Activated naive CD4-positive, alpha-beta T cell treated with anti-CD3 and anti-CD28 coated beads, Interleukin-2, amount 50 U/mL, for 24 hours (primary cell): ENCODE data around the gene PLA2G2F.

Source experiments
- H3K27ac Mint-ChIP-seq: one replicate; pipeline ENCODE4 v1.8.0; 2021; ENCODE audit warnings: mild to moderate bottlenecking, mixed read lengths
- H3K27me3 Mint-ChIP-seq: one replicate; pipeline ENCODE4 v1.8.0; 2021; ENCODE audit warnings: mixed read lengths
- H3K36me3 Mint-ChIP-seq: one replicate; pipeline ENCODE4 v1.8.0; 2021; ENCODE audit warnings: mixed read lengths
- H3K4me1 Mint-ChIP-seq: one replicate; pipeline ENCODE4 v1.8.0; 2021; ENCODE audit warnings: mixed read lengths
- H3K4me3 Mint-ChIP-seq: one replicate; pipeline ENCODE4 v1.8.0; 2021; ENCODE audit warnings: mild to moderate bottlenecking, mixed read lengths
- H3K9me3 Mint-ChIP-seq: one replicate; pipeline ENCODE4 v1.8.0; 2021; ENCODE audit warnings: mixed read lengths

Gene PLA2G2F

DNA sequence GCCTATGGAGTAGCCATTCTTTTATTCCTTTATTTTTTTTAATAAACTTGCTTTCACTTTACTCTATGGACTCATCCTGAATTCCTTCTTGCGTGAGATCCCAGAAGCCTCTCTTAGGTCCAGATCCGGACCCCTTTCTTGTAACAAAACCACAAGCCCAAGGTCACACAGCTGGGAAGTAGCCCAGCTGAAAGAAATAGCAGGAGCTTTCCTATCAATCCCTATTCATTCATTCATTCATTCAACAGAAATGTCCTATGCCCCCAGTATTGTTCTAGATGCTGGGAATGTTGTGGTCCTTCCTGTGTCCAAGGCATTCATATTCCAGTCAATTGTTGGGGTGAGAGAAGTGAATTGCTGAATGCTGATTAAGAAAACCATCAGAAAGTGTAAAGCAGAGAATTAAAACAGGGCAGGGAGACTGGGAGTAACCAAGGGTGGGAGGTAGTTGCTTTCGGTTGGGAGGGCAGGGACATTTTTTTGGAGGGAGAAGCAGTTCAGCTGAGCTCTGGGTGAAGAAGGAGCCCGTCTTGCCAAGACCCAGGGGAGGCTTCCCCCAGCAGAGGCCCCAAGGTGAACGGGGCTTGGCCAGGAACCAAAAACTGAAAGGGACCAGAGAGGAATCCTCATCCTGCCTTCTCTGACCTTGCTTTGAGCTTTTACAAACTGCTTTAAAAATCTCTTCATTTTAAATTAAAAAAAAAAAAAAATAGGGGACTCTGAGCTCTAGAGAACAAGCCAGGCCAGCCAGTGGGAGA, 30.6 kb upstream of the PLA2G2F start:
- H3K9me3 Mint-ChIP-seq: no peaks in the 10 kb centered on the region
- H3K4me3 Mint-ChIP-seq: no peak overlapping the region
- H3K27ac Mint-ChIP-seq: no peak overlapping the region
- no peaks in the 10 kb centered on the region for H3K36me3 Mint-ChIP-seq
- H3K27me3 Mint-ChIP-seq: peaks cover 3% of the 10 kb centered on the region
- no peaks in the 10 kb centered on the region for H3K4me1 Mint-ChIP-seq

DNA sequence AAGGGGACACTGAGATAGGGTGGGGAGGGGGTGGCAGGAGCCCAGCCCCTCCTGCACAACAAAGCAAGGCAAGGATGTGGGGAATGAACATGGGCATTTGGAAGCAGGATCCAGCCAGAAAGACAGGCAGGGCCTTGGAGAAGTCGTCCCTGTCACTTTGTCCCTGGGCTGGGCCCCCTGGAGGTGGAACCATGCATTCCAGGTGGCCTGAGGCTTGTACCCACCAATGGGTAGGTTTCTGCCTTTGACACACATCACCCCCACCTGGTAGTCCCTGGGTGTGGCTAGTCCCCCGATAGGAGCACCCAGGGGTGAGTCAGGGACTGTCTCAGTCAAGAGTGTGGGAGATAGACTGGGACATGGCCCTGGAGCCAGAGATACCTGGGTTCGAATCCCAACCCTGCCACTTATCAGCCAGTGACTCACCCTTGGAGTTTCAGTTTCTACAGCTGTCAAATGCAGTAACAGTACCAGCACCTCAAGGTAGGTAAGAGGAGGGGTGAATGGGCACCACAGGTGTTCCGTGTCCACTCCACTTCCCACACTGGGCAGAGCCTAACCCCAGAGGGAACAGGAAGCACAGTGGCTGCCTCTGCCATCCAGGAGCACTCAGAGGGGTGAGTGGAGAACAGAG, 29.8 kb upstream of the PLA2G2F start:
- H3K27ac Mint-ChIP-seq: no peak overlapping the region
- H3K4me1 Mint-ChIP-seq: no peaks in the 10 kb centered on the region
- no peak overlapping the region for H3K4me3 Mint-ChIP-seq
- H3K9me3 Mint-ChIP-seq: no peaks in the 10 kb centered on the region
- H3K36me3 Mint-ChIP-seq: no peaks in the 10 kb centered on the region
- H3K27me3 Mint-ChIP-seq: peaks cover 3% of the 10 kb centered on the region

DNA sequence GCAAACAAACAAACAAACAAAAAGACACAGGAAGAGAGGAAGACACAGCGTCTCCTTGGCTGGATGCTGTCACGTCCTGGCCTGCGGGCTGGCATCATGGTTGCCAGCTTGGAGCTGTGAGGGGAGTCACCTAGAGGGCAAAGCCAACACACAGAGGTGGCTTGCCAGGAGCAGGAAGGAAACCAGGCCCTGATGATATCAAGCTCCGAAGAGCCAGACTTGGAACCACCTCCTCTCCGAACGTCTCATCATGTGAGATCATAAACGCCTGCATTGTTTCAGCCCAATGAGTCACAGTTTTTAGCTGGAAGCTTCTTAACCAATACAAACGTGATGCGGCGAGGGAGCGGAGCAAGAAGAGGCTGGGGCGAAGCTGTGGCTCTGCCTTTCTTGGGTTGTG, 28.4 kb upstream of the PLA2G2F start:
- Mint-ChIP-seq H3K9me3 (no peaks in the 10 kb centered on the region), H3K27me3 (peaks cover 3% of the 10 kb centered on the region), H3K4me1 (no peaks in the 10 kb centered on the region), H3K4me3 (no peak overlapping the region), H3K27ac (no peak overlapping the region), H3K36me3 (no peaks in the 10 kb centered on the region)

DNA sequence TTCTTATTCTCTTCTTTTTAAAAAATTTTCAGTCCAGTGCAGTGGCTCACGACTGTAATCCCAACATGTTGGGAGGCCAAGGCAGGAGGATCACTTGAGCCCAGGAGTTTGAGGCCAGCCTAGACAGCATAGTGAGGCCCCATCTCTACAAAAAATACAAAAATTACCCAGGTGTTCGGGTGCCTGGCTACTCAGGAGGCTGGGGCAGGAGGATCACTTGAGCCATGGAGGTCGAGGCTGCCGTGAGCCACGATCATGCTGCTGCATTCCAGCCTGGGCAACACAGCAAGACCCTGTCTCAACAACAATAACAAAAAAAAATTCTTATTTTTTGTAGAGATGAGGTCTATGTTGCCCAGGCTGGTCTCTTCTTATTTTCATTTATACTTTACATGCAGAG, 27.7 kb upstream of the PLA2G2F start:
- H3K9me3 Mint-ChIP-seq: no peaks in the 10 kb centered on the region
- H3K4me3 Mint-ChIP-seq: no peak overlapping the region
- H3K27ac Mint-ChIP-seq: no peak overlapping the region
- peaks cover 4% of the 10 kb centered on the region for H3K27me3 Mint-ChIP-seq
- H3K36me3 Mint-ChIP-seq: no peaks in the 10 kb centered on the region
- H3K4me1 Mint-ChIP-seq: no peaks in the 10 kb centered on the region

DNA sequence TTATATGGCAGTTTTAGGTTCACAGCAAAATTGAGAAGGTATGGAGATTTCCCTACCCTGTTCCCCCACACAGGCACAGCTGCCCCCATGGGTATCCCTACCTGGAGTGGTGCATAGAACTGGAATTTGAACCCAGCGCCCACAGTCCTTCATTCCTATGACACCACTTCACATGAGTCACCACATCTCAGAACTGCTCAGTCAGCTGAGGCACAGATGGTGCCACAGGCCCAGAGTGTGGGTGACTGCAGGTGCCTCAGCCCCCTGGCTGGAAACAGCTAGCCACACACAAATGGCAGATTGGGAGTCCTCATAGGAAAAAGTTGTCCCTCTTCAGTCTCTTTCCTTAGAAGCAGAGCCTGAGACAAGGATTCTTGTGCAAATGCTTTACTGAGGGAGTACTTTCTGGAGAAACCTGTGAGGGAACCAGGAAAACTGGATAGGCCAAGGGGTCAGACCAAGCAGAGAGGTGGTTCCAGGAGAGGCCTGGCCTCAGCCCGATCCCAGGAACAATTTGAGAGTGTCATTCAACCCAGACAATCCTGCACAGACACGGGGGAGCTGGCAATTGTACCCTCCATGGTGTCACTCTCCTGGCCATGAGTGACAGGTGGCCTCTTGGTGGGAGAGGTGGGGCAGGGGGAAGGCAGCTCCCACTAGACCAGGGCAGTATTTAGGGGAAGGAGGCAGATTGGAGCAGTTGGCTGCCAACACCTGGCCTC, 26.7 kb upstream of the PLA2G2F start:
- Mint-ChIP-seq H3K36me3 (no peaks in the 10 kb centered on the region), H3K4me3 (no peak overlapping the region), H3K27ac (no peak overlapping the region), H3K27me3 (peaks cover 4% of the 10 kb centered on the region), H3K4me1 (no peaks in the 10 kb centered on the region), H3K9me3 (no peaks in the 10 kb centered on the region)

DNA sequence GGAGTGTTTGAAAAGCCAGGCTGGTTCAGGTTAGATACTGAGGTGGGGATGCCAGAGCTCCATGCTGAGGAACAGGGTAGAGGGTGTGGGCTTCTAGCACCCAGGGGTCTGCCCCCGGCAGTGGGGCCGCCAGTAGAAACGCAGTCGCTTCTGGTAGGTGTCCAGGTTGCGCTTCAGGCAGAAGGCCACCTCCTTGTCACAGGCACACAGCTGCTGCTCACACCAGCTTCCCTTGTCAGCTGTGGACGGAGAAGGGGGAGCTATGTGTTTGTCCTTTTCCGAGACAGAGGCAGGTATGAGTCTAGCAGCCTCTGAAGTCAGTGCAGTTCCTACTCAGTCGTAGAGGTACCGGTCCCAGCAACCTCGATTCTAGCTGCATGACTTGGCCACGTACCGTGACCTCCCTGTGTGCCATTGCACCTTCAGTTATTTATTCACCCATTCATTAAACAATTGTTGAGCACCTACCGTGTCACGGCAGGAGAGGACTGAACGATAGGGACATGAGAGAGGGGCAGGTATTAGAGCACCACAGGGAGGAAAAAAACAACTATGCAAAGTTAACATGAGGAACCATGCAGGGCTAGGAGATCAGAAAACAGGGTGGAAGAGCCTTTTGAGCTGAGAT, 25.0 kb upstream of the PLA2G2F start:
- H3K4me1 Mint-ChIP-seq: no peaks in the 10 kb centered on the region
- peaks cover 7% of the 10 kb centered on the region for H3K27me3 Mint-ChIP-seq
- no peaks in the 10 kb centered on the region for H3K36me3 Mint-ChIP-seq
- H3K9me3 Mint-ChIP-seq: no peaks in the 10 kb centered on the region
- H3K27ac Mint-ChIP-seq: no peak overlapping the region
- no peak overlapping the region for H3K4me3 Mint-ChIP-seq

DNA sequence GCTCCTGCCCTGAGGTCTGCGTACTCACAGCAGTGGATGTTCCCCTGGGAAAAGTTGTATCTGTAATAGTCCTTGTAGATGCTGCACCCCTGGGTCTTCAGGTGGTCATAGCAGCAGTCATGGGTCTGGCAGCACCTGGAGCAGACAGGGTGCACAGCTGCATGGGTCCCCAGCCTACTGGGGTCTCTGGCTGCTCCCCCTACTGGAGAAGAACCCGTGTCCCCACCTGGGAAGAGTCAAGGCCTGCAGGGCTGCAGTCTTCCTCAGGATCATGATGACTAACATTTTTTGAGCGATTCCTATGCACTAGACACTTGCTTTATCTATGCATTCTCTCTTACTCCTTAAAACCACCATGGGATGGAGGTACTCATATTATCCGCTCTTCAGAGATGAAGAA, 23.6 kb upstream of the PLA2G2F start:
- no peaks in the 10 kb centered on the region for H3K4me1 Mint-ChIP-seq
- H3K27me3 Mint-ChIP-seq: peaks cover 10% of the 10 kb centered on the region
- no peak overlapping the region for H3K4me3 Mint-ChIP-seq
- no peak overlapping the region for H3K27ac Mint-ChIP-seq
- no peaks in the 10 kb centered on the region for H3K9me3 Mint-ChIP-seq
- H3K36me3 Mint-ChIP-seq: no peaks in the 10 kb centered on the region

DNA sequence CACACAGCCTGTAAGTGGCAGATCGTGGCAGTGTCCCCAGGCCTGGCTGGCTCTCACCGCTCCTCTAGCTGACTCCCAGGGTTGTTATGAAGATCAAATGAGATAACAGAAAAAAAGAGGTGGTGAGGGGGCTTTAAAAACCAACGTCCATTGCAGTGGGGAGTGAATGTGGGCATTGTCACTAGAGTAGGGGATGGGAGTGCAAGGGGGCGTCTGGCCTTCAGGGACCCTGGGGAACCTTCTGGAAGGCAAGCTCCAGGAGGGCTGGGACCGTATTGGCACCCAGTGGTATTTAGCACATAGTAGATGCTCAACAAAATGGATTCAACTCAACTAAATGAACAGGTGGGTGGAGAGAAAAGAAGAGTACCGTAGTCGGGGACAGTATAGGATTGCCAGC, 23.2 kb upstream of the PLA2G2F start:
- H3K27me3 Mint-ChIP-seq: peaks cover 12% of the 10 kb centered on the region
- no peaks in the 10 kb centered on the region for H3K4me1 Mint-ChIP-seq
- H3K27ac Mint-ChIP-seq: no peak overlapping the region
- H3K4me3 Mint-ChIP-seq: no peak overlapping the region
- H3K36me3 Mint-ChIP-seq: no peaks in the 10 kb centered on the region
- H3K9me3 Mint-ChIP-seq: no peaks in the 10 kb centered on the region

DNA sequence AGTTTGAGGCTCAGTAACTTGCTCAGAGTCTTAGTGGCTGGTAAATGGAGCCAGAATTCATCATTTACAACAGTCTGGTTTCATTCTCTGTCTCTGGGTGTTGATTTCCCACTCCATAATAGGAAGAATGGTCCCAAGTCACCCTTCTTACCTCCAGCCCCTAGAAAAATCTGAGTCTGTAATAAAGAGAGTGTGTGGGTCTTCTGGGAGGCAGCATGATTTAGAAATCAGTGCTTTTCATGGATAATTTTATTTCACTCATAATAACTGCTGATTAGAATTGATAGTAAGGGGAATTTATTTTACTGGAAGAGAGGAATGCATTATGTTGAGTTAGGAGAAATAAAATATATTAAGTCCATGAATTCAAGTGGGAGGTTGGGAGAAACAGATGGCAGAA, 21.9 kb upstream of the PLA2G2F start:
- Mint-ChIP-seq H3K27ac (no peak overlapping the region), H3K27me3 (peaks cover 15% of the 10 kb centered on the region), H3K4me1 (no peaks in the 10 kb centered on the region), H3K36me3 (no peaks in the 10 kb centered on the region), H3K9me3 (no peaks in the 10 kb centered on the region), H3K4me3 (no peak overlapping the region)

DNA sequence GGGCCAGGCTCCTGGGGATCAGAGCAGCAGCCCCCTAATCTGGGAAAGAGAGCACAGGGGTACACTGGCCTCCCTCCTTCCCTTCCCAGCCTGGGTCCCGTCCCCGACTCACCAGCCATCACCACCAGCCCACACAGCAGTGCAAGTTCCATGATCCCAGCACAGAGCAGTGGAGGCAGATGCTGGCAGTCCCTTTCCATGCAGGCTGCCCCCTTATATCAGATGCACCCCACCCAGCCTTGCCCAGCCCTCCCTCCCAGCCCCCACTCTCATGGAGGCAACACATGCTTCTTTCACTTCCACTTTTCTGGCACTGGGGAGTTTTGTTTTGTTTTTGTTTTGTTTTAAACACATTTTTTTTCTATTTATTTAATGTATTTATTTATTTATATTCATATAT, 19.8 kb upstream of the PLA2G2F start, which contains the start of gene PLA2G2D:
PLA2G2D (minus strand) TSS at position 190 of the 400 bp plus-strand sequence; CDS start at position 152, 38 bp downstream.
- Mint-ChIP-seq H3K4me3 (no peak within 1 kb of the TSS), H3K4me1 (no peaks in the 10 kb centered on the region), H3K27me3 (peaks cover 12% of the 10 kb centered on the region), H3K9me3 (no peaks in the 10 kb centered on the region), H3K27ac (no peak within 1 kb of the TSS), H3K36me3 (no peaks in the 10 kb centered on the region)

DNA sequence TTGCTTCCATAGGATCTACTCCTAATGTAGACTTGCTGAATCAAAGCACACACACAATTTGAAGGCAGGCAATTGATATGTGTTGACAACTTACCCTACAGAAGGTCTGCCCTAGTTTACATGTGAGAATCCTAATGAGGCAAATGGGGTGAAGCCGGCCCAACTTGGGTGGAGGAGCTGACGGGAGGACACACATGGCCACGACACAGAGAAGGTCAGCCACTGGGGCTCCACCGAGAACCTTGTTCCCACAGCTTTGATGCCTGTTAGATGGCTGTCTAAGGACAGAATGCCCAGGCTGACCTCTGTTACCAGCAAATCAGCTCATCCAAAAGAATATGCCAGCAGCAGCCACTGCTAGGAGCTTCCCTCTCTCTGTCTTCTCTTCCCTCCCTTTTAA, 18.3 kb upstream of the PLA2G2F start:
- no peaks in the 10 kb centered on the region for H3K9me3 Mint-ChIP-seq
- H3K27me3 Mint-ChIP-seq: peaks cover 10% of the 10 kb centered on the region
- no peak overlapping the region for H3K4me3 Mint-ChIP-seq
- H3K36me3 Mint-ChIP-seq: no peaks in the 10 kb centered on the region
- H3K4me1 Mint-ChIP-seq: no peaks in the 10 kb centered on the region
- no peak overlapping the region for H3K27ac Mint-ChIP-seq

DNA sequence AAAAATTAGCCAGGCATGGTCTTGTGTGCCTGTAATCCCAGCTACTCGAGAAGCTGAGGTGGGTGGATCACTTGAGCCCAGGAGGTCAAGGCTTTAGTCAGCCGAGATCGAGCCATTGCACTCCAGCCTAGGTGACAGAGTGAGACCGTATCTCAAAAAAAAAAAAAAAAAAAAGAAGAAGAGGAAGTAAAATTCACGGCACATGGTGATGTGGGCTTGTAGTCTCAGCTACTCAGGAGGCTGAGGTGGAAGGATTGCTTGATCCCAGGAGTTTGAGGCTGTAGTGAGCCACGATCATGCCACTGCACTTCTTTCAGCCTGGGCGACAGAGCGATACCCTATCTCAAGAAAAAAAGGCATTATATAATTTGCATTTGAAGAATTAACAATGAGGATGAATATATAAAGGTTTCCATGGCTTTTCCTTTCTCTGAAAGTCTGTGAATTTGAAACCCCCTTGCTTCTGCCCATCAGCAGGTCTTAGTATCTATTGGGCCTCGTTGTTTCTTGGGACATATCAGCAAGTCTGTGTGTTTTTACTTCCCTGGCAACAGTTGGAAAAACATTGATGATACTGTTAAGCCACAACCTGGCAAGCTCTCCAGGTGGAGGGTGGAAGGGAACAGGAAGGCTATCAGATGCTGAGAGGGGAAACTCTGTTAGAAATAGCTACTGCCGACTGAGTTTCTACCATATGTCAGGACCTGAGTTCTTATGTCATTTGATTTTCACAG, 15.2 kb upstream of the PLA2G2F start:
- Mint-ChIP-seq H3K36me3 (peaks cover 3% of the 10 kb centered on the region), H3K27ac (no peak overlapping the region), H3K4me1 (no peaks in the 10 kb centered on the region), H3K27me3 (peaks cover 8% of the 10 kb centered on the region), H3K4me3 (no peak overlapping the region), H3K9me3 (no peaks in the 10 kb centered on the region)

DNA sequence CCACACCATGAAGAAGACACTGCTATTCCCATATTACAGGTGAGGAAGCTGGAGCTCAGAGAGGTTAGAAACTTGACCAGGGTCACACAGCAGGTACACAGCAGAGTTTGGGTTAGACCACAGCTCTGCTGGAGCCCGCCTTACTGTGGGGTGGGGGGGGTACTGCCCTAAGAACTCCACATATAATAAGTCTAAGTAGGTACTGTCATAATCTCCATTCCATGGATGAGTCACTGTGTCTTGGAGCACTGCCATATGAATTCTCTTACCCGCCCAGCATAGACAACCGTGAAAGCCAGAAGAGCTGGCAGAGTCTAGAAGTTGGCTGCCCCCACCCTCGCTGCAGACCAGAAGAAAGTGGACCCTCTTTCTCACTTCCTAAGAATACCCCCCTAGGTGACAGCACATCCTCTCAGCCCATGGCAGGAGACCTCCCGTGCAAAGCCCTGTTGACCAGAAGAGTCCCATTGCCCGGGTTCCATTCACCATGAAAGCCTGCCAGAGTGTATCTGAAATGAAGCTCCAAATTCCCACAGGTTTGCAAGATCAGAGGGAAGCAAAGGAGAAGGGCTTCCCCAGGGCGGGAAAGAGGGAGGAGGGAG, 14.6 kb upstream of the PLA2G2F start:
- Mint-ChIP-seq H3K36me3 (peaks cover 3% of the 10 kb centered on the region), H3K4me3 (no peak overlapping the region), H3K27me3 (peaks cover 8% of the 10 kb centered on the region), H3K27ac (no peak overlapping the region), H3K9me3 (no peaks in the 10 kb centered on the region), H3K4me1 (no peaks in the 10 kb centered on the region)

DNA sequence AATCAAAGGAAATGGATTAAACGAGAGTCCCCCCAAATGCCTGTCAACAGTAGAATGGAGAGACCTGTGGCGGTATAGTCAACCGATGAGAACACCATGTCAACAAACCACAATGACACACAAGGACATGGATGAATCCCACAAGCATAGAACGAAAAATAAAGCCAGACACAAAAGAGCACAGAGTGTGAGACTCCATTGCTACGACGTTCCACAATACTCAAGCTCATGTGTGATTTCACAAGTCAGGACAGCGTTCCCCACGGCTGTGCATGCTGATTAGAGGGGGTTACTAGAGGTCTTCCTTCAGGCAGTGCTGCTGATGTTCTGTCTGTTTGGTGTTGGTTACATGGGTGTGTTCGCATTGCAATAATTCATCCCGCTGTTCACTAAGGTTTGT, 14.0 kb upstream of the PLA2G2F start:
- no peak overlapping the region for H3K27ac Mint-ChIP-seq
- H3K4me3 Mint-ChIP-seq: no peak overlapping the region
- H3K27me3 Mint-ChIP-seq: peaks cover 5% of the 10 kb centered on the region
- peaks cover 3% of the 10 kb centered on the region for H3K36me3 Mint-ChIP-seq
- no peaks in the 10 kb centered on the region for H3K9me3 Mint-ChIP-seq
- no peaks in the 10 kb centered on the region for H3K4me1 Mint-ChIP-seq
